Measurements from ENCODE around the gene KLHDC9. TPM values are rescaled to one million over a fixed set of nuclear protein-coding genes. Genes with fewer than 3 reads are reported as not detected.
A peak's percentile ranks its signal among the peaks of the same experiment; 100 is the strongest.
"Not testable (repeated sequence)": the region's sequence is repeated elsewhere in the genome, so short reads cannot be mapped to it uniquely, and the experiment has no call there.

KLHDC9 gene
- total and polyA plus RNA-seq, 3 experiments from 2014 or later: 0.42 to 0.49 TPM; not detected in 1

DNA sequence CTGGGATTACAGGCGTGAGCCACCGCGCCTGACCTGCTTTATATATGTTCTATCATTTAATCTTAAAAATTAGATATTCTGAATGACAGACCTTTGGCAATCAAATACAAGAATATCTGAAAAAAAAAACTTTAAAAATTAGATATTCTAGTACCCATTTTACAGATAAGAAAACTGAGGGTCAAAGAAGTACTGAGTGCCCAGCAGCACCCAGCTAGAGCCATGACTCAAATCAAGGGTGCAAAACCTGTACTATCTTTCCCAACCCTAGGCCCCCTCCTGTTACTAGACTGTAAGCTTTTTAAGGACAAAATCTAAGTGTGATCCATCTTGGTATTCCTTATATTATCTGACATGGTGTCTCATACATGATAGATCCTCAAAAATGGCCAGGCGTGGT lies 36.7 kb upstream of the KLHDC9 start:
- Mint-ChIP-seq H3K27ac (peak overlapping the region in 7 of 8 donors; percentile 43 to 91 (median 80)), H3K4me3 (peak overlapping the region in 3 of 7 donors; percentile 19 to 69 (median 60)), H3K36me3 (peaks cover 8 to 71% (median 25%) of the 10 kb centered on the region in 3 donors), H3K27me3 (peaks cover 0 to 1% of the 10 kb centered on the region in 2 donors), H3K9me3 (no peaks in the 10 kb centered on the region), H3K4me1 (peaks cover 60 to 80% (median 79%) of the 10 kb centered on the region in 3 donors)
- DNase-seq: no peak
- peaks cover 24% of the 10 kb centered on the region for H3K36me3 ChIP-seq (ENCODE audit: insufficient read depth, low read length)
- ChIA-PET POLR2A (interaction anchor here (1.0 kb wide), 1 partner anchor 8 kb away, joined by 3 read pairs; the partner anchor contains the start of gene ARHGAP30), CTCF (interaction anchor here (0.9 to 2.1 kb wide), 4 partner anchors 11 to 36 kb away, joined by 3 to 11 read pairs (median 4); partner anchors contain the start of gene KLHDC9)
- H3K9me3 ChIP-seq (ENCODE audit: low read length): no peaks in the 10 kb centered on the region
- peaks cover 72% of the 10 kb centered on the region for H3K4me1 ChIP-seq (ENCODE audit: insufficient read depth, low read length)
- no peaks in the 10 kb centered on the region for H3K27me3 ChIP-seq (ENCODE audit: insufficient read depth, low read length, poor library complexity, severe bottlenecking)
- H3K27ac ChIP-seq (ENCODE audit: low read depth, low read length): no peak overlapping the region
- H3K4me3 ChIP-seq (ENCODE audit: low read length): no peak overlapping the region

DNA sequence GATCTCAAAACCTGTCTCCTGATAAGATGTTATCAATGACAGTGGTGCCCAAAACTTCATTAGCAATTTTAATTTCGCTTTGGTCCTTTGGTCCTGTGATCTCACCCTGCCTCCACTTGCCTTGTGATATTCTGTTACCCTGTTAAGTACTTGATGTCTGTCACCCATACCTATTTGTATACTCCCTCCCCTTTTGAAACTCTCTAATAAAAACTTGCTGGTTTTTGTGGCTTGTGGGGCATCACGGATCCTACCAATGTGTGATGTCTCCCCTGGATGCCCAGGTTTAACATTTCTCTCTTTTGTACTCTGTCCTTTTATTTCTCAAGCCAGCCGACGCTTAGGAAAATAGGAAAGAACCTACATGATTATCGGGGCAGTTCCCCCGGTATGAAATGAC lies 34.2 kb upstream of the KLHDC9 start:
- H3K9me3 ChIP-seq (ENCODE audit: low read length); H3K27ac ChIP-seq (ENCODE audit: low read depth, low read length); POLR2A ChIA-PET; DNase-seq; H3K9me3 Mint-ChIP-seq; H3K27me3 ChIP-seq (ENCODE audit: insufficient read depth, low read length, poor library complexity, severe bottlenecking); H3K27me3 Mint-ChIP-seq; H3K4me3 ChIP-seq (ENCODE audit: low read length); CTCF ChIA-PET: not testable (repeated sequence)
- Mint-ChIP-seq H3K27ac (peak overlapping the region; percentile 84 to 96 (median 89)), H3K4me1 (peaks cover 67 to 90% (median 86%) of the 10 kb centered on the region in 3 donors), H3K4me3 (peak overlapping the region; percentile 77 to 99 (median 86)), H3K36me3 (peaks cover 8 to 78% (median 25%) of the 10 kb centered on the region in 3 donors)
- peaks cover 14% of the 10 kb centered on the region for H3K36me3 ChIP-seq (ENCODE audit: insufficient read depth, low read length)
- peaks cover 78% of the 10 kb centered on the region for H3K4me1 ChIP-seq (ENCODE audit: insufficient read depth, low read length)

DNA sequence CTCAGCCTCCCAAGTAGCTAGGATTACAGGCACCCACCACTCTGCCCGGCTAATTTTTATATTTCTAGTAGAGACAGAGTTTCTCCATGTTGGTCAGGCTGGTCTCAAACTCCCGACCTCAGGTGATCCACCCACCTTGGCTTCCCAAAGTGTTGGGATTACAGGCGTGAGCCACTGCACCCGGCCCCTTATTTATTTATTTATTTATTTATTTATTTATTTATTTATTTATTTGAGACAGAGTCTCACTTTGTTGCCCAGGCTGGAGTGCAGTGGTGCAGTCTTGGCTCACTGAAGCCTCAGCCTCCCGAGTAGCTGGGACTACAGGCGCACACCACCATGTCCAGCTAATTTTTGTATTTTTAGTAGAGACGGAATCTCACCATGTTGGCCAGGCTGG lies 32.5 kb upstream of the KLHDC9 start:
- Mint-ChIP-seq H3K27ac (peak overlapping the region in 7 of 8 donors; percentile 38 to 96 (median 85)), H3K36me3 (peaks cover 3 to 72% (median 22%) of the 10 kb centered on the region in 3 donors), H3K4me1 (peaks cover 62 to 83% (median 80%) of the 10 kb centered on the region in 3 donors), H3K4me3 (peak overlapping the region; percentile 74 to 100 (median 88))
- H3K27ac ChIP-seq (ENCODE audit: low read depth, low read length); DNase-seq; H3K9me3 ChIP-seq (ENCODE audit: low read length); H3K27me3 ChIP-seq (ENCODE audit: insufficient read depth, low read length, poor library complexity, severe bottlenecking); H3K4me3 ChIP-seq (ENCODE audit: low read length); H3K36me3 ChIP-seq (ENCODE audit: insufficient read depth, low read length); H3K9me3 Mint-ChIP-seq; H3K27me3 Mint-ChIP-seq: not testable (repeated sequence)
- CTCF ChIA-PET: interaction anchor here (1.1 to 10.9 kb wide), 3 partner anchors 20 to 30 kb away, joined by 3 to 128 read pairs (median 4); partner anchors contain the start of genes KLHDC9, TSTD1 and USF1
- POLR2A ChIA-PET: interaction anchor here (1.0 kb wide), 1 partner anchor 15 kb away, joined by 3 read pairs; no protein-coding TSS in a partner anchor
- H3K4me1 ChIP-seq (ENCODE audit: insufficient read depth, low read length): peaks cover 72% of the 10 kb centered on the region

DNA sequence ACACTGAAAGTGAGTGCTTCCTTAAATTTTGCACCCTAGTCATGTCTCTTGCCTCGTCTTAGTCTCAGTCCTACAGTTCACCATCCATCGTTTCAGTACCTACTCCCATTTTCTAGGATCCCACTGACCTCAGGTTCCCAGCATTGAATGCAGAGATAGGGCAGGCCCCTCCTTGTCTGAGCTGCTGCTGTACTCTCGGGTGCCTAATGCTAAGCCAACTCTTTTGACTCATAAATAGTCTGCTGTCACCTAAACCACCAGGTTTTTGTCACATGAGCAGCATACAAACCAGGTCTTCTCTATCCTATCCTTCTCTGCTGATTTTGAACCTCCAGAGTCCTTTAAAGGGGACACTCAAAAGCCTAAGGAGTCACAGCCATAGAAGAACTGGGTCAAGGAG lies 31.5 kb upstream of the KLHDC9 start:
- peak overlapping the region; percentile 10 for H3K27ac ChIP-seq (ENCODE audit: low read depth, low read length)
- peak overlapping the region; percentile 84 for H3K4me3 ChIP-seq (ENCODE audit: low read length)
- peaks cover 3 to 66% (median 22%) of the 10 kb centered on the region in 3 donors for H3K36me3 Mint-ChIP-seq
- ChIA-PET CTCF (interaction anchor here (0.9 to 10.9 kb wide), 3 partner anchors 20 to 29 kb away, joined by 3 to 128 read pairs (median 4); partner anchors contain the start of genes KLHDC9 and USF1), POLR2A (no interaction called here)
- H3K36me3 ChIP-seq (ENCODE audit: insufficient read depth, low read length): peaks cover 4% of the 10 kb centered on the region
- H3K4me1 ChIP-seq (ENCODE audit: insufficient read depth, low read length): peaks cover 71% of the 10 kb centered on the region
- H3K27me3 ChIP-seq (ENCODE audit: insufficient read depth, low read length, poor library complexity, severe bottlenecking): no peaks in the 10 kb centered on the region
- peaks cover 65 to 81% (median 81%) of the 10 kb centered on the region in 3 donors for H3K4me1 Mint-ChIP-seq
- no peak for DNase-seq
- peaks cover 0 to 2% of the 10 kb centered on the region in 2 donors for H3K27me3 Mint-ChIP-seq
- no peaks in the 10 kb centered on the region for H3K9me3 ChIP-seq (ENCODE audit: low read length)
- peak overlapping the region; percentile 88 to 100 (median 100) for H3K4me3 Mint-ChIP-seq
- no peaks in the 10 kb centered on the region for H3K9me3 Mint-ChIP-seq
- peak overlapping the region; percentile 88 to 99 (median 96) for H3K27ac Mint-ChIP-seq

DNA sequence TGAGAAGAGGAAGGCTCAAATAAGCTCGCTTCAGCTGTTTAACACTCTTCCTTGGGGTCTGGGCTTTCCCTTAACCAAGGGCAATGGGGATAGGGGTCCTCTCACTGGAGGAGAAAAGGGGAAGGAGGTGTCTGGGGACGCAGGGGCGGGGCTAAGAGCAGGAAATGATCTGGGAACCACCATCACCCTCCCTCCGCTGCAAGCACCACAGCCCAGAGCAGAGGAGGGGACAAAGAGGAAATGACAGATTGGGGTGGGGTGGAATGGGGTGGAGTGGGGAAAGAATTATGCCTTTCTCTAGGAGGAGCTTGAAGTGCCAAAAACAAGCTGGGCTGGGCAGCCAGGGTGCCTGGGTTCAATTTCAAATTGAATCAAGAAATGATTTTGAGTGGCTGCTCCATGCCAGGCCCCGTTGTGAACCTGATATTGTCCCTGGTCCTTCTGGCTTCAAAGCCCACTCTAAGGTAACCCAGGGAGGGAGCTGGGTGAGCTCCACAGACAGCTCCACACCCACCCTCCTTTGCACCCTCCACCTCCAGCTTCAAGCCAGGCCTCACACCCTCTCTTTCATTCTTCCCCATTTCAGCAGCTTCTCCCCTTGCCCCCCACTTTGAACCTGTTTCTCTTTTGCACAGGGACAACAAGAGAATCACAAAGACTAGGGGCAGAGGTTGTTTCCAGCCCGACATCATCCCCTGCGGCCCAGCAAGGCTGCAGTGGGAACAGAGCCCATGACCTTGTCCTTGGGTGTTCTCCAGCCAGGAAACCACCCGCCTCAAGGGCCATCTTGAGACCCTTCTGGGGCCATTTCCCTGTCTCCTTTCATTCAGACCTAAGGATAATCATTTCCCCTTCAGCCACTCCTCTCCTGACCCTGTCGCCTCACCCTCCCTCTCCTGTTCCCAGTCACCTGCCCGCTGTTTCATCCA lies 29.6 kb upstream of the KLHDC9 start:
- H3K4me1 ChIP-seq (ENCODE audit: insufficient read depth, low read length): peaks cover 64% of the 10 kb centered on the region
- Mint-ChIP-seq H3K27ac (peak overlapping the region; percentile 88 to 99 (median 96)), H3K27me3 (peaks cover 0 to 2% of the 10 kb centered on the region in 2 donors), H3K4me3 (peak overlapping the region; percentile 88 to 100 (median 100)), H3K4me1 (peaks cover 56 to 72% (median 71%) of the 10 kb centered on the region in 3 donors), H3K9me3 (no peaks in the 10 kb centered on the region), H3K36me3 (peaks cover 0 to 50% (median 14%) of the 10 kb centered on the region in 3 donors)
- H3K27ac ChIP-seq (ENCODE audit: low read depth, low read length): peak overlapping the region; percentile 88
- no peaks in the 10 kb centered on the region for H3K27me3 ChIP-seq (ENCODE audit: insufficient read depth, low read length, poor library complexity, severe bottlenecking)
- no peaks in the 10 kb centered on the region for H3K36me3 ChIP-seq (ENCODE audit: insufficient read depth, low read length)
- ChIA-PET POLR2A (interaction anchor here (0.7 to 3.8 kb wide), 9 partner anchors 8 to 134 kb away, joined by 3 to 81 read pairs (median 5); partner anchors contain the start of genes F11R, KLHDC9, TSTD1 and USF1), CTCF (interaction anchor here (0.5 to 10.9 kb wide), 8 partner anchors 23 to 232 kb away, joined by 3 to 128 read pairs (median 4); partner anchors contain the start of genes KLHDC9, TSTD1, UFC1 and USF1)
- no peaks in the 10 kb centered on the region for H3K9me3 ChIP-seq (ENCODE audit: low read length)
- DNase-seq: peak; percentile 76 to 88 (median 84)
- peak overlapping the region; percentile 84 for H3K4me3 ChIP-seq (ENCODE audit: low read length)

DNA sequence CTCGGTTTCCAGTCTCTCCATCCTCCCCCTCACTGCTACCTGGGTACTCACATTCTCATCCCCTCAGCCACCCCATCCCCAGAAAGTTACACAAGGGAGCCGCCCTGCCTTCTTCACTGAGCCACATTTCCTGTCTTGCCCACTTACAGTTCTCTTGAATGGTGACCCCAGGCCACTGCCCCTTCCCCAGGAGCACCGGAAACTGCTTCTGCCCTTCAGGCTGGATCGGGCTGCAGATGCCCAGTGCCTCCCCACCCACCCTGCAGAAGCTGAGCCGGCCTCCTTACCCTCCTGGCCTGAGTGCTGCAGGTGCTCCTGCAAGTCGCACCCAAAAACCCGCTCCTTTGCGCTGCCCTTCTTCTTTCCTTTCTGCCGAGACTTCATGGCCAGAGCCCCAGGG lies 28.9 kb upstream of the KLHDC9 start:
- Histone ChIP-seq H3K27me3 (ENCODE audit: insufficient read depth, low read length, poor library complexity, severe bottlenecking) (no peaks in the 10 kb centered on the region), H3K9me3 (ENCODE audit: low read length) (no peaks in the 10 kb centered on the region), H3K4me3 (ENCODE audit: low read length) (peak overlapping the region; percentile 84), H3K27ac (ENCODE audit: low read depth, low read length) (peak overlapping the region; percentile 88), H3K4me1 (ENCODE audit: insufficient read depth, low read length) (peaks cover 57% of the 10 kb centered on the region), H3K36me3 (ENCODE audit: insufficient read depth, low read length) (no peaks in the 10 kb centered on the region)
- peak overlapping the region; percentile 88 to 100 (median 100) for H3K4me3 Mint-ChIP-seq
- CTCF ChIA-PET: interaction anchor here (0.8 to 10.9 kb wide), 8 partner anchors 24 to 232 kb away, joined by 4 to 128 read pairs (median 19); partner anchors contain the start of genes KLHDC9, TSTD1, UFC1 and USF1
- no peak for DNase-seq
- H3K27ac Mint-ChIP-seq: peak overlapping the region; percentile 88 to 99 (median 96)
- H3K4me1 Mint-ChIP-seq: peaks cover 50 to 66% (median 65%) of the 10 kb centered on the region in 3 donors
- H3K27me3 Mint-ChIP-seq: peaks cover 0 to 2% of the 10 kb centered on the region in 2 donors
- H3K36me3 Mint-ChIP-seq: peaks cover 0 to 43% (median 9%) of the 10 kb centered on the region in 3 donors
- H3K9me3 Mint-ChIP-seq: no peaks in the 10 kb centered on the region
- POLR2A ChIA-PET: interaction anchor here (0.7 to 3.8 kb wide), 14 partner anchors 8 to 156 kb away, joined by 3 to 81 read pairs (median 4); partner anchors contain the start of genes F11R, KLHDC9, NIT1 and PFDN2

DNA sequence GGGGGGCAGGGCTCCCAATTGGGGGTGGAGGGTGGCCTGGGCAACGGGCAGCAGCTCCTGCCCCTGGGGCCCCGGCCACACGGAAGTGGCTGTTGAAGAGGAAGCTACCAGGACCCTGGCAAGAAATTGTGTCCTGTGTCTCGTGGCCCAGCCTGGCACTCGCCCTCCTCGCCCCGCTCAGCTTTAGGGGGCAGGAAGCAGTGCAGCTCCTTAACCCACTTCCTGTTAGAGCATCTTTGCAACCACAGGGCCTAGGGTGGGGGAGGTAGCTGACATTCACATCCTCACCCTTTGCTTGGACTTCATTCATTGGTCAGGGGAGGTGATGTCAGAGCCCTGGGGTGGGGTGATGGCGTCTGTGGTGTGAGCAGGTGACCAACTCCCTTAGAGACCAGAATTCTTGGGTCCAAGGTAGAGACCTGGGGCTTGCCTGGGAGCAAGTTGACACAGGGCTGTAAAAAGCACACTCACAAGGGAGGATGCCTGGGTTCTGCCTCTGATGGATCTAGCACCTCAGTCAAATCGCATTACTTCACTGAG lies 28.4 kb upstream of the KLHDC9 start, which contains the start of gene ARHGAP30:
Gene ARHGAP30, minus strand, starts transcription at position 161 of the 540 bp plus-strand sequence. CDS start 267 bp downstream, outside the sequence.
- POLR2A ChIA-PET: interaction anchor here (0.7 to 3.8 kb wide), 12 partner anchors 9 to 156 kb away, joined by 3 to 81 read pairs (median 4); partner anchors contain the start of genes F11R, KLHDC9, NIT1 and PFDN2
- CTCF ChIA-PET: interaction anchor here (0.8 to 10.9 kb wide), 11 partner anchors 10 to 156 kb away, joined by 3 to 128 read pairs (median 8); partner anchors contain the start of genes KLHDC9, TOMM40L, TSTD1 and UFC1
- Histone ChIP-seq H3K27me3 (ENCODE audit: insufficient read depth, low read length, poor library complexity, severe bottlenecking) (no peaks in the 10 kb centered on the region), H3K9me3 (ENCODE audit: low read length) (no peaks in the 10 kb centered on the region), H3K36me3 (ENCODE audit: insufficient read depth, low read length) (no peaks in the 10 kb centered on the region), H3K4me1 (ENCODE audit: insufficient read depth, low read length) (peaks cover 52% of the 10 kb centered on the region), H3K27ac (ENCODE audit: low read depth, low read length) (peak within 1 kb of the TSS; percentile 88), H3K4me3 (ENCODE audit: low read length) (peak within 1 kb of the TSS; percentile 84)
- peak; percentile 67 to 92 (median 88) for DNase-seq
- peaks cover 0 to 39% (median 6%) of the 10 kb centered on the region in 3 donors for H3K36me3 Mint-ChIP-seq
- no peaks in the 10 kb centered on the region for H3K9me3 Mint-ChIP-seq
- peak within 1 kb of the TSS; percentile 88 to 100 (median 100) for H3K4me3 Mint-ChIP-seq
- peaks cover 46 to 60% (median 59%) of the 10 kb centered on the region in 3 donors for H3K4me1 Mint-ChIP-seq
- peak within 1 kb of the TSS; percentile 88 to 99 (median 96) for H3K27ac Mint-ChIP-seq
- peaks cover 0 to 2% of the 10 kb centered on the region in 2 donors for H3K27me3 Mint-ChIP-seq

All from CD8-positive, alpha-beta memory T cell (primary cell).